COLO829 (cell line): ENCODE measurements around the gene SMIM3.
"Not testable (repeated sequence)": the region's sequence is repeated elsewhere in the genome, so short reads cannot be mapped to it uniquely, and the experiment has no call there.

Experiments
- DNase-seq: peaks from one replicate; pipeline ENCODE4 v3.0.0; 2012; ENCODE audit warnings: low spot score

SMIM3 gene

DNA sequence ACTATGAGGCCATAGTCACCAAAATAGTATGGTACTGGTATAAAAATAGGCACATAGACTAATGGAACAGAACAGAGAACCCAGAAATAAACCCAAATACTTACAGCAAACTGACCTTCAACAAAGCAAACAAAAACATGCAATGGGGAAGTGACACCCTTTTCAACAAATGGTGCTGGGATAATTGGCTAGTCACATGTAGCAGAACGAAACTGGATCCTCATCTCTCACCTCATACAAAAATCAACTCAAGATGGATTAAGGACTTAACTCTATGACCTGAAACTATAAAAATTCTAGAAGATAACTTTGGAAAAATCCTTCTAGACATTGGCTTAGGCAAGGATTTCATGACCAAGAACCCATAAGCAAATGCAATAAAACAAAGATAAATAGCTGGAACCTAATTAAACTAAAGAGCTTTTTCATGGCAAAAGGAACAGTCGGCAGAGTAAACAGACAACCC, 14.9 kb downstream of the SMIM3 start:
- not testable (repeated sequence) for DNase-seq

DNA sequence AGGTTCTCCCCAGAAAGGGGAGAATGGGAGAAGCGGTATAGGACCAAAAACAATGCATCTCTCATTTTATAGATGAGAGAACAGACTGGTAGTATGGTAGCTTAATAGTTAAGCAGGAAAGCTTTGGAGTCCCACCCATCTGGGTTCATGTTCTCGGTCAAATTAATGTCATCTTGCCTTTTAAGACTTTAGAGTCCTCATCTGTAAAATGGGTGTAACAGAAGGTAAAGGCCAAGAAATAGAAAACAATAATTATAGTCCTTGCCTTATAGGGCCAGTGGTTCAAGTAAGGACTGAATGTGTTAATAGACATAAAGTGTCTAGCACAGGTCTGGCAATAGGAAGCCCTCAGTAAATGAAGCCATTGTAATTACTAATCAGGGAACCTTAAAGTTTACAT, 16.4 kb downstream of the SMIM3 start:
- DNase-seq, result no peak

DNA sequence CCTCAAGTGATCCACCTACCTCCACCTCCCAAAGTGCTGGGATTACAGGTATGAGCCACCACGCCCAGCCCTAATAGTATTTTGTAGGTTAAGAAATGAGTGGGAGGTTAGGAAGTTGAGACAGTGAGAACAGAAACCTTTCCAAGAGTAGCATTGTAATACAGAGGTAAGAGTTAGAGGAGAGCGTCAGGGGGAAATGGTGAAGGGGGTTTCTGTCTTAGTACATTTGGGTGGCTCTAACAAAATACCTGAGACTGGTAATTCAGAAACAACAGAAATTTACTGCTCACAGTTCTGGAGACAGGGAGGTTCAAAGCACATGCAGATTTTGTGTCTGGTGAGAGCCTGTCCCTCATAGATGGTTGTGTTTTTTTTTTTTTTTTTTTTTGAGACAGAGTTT, 18.8 kb downstream of the SMIM3 start:
- DNase-seq, result no peak

DNA sequence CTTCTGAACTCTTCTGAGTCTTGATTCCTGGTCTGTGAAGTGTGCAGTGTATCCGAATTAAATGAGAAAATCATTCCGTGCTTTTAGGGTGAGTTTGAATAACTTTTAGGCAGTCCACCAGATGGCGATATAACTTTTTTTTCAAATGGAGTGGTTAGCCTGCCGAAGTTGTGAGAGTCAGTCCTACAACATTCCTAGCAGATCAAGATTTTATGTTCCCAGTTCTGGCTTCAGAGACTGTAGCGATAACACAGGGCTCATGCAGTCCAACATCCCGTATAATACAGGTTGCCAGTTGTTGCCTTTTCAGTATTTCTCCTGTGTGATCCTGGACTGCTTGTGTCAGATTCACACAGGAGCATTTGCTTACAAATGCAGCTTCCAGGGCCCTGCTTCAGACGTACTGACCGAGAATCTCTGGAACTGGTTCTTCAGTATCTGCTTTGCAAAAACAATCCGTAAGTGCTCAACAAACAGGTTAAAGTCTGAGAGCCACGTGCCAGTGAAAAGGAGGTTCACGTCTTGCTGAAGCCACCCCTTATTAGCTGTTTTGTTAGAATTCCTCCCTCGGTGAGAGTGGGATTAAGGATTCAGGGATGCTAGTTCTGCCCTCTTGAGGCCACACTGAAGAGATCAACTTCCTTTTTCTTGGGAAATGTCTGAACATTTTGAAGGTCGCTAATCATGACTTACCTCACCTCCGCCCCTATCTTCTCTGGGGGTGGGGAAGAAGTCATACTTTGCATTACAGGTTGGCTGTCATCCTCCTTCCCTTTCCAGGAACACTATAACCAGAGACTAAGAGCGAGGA, 22.8 kb downstream of the SMIM3 start:
- DNase-seq, result peak; percentile 52

DNA sequence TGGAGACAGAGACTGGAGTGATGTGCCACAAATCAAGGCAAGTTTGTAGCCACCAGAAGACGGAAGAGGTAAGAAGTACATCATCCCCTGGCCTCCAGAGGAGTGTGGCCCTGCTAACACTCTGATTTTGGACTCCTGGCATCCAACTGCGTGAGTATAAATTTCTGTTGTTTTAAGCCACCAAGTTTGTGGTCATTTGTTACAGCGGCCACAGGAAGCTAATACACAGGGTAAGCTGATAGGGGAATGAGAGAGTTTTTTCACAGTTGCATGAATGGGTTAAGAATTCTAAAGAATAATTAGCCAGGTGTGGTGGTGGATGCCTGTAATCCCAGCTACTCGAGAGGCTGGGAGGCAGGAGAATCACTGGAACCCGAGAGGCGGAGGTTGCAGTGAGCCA, 25.8 kb downstream of the SMIM3 start:
- no peak for DNase-seq

DNA sequence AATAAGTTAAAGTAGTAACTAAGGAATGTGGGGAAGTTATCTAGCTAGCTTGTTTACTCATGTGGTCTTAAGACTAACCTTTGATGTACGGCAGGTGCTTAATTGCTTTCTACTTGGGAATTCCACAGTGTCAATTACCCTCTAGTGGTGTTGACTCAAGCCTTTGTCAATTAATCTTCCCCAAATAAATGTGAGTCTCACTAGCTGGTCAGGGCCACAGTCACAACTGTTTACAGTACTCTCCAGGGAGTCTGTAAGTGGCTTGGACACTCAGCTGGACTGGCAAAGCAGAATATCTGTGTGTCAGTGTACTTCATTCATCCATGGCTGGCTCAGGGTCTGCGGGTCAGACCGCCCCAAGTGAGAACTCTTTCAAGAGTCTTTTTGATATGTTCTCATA, 30.8 kb downstream of the SMIM3 start:
- DNase-seq, result no peak

DNA sequence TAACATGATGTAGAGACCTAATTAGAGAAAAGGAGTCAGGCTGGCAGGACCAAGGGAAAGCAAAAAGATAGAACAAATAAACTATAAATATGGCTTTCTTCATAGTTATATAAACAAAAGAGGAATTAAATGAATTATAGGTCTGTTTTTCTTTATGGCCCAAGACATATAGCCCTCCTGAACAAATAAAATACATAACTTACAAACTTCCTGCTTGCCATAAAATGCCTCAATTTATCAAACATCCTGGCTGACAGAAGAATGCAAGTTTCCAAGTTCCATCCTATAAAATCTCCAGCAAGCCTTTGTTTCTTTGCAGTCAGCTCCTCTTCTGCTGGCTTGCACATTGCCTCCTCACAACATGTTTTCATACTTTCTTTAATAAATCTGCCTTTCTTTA, 36.5 kb downstream of the SMIM3 start:
- DNase-seq, result no peak

DNA sequence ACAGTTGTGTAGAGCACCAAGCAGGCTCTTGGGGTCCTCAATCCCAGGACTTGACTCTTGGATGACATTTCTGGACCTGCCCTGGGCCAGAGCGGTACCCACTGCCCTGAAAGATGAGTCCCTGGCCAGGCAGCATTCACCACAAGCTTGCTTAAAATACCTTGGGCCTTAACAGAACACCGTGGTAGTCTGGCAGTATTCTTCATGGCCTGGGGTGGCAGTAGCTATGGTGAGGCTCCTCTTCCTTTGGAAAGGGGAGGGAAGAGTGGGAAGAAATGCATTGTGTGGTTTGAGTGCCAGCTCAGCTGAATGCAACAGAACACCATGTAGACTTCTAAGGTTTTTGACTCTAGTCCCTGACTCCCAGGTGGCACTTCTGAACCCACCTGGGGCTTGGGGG, 38.4 kb downstream of the SMIM3 start:
- no peak for DNase-seq

DNA sequence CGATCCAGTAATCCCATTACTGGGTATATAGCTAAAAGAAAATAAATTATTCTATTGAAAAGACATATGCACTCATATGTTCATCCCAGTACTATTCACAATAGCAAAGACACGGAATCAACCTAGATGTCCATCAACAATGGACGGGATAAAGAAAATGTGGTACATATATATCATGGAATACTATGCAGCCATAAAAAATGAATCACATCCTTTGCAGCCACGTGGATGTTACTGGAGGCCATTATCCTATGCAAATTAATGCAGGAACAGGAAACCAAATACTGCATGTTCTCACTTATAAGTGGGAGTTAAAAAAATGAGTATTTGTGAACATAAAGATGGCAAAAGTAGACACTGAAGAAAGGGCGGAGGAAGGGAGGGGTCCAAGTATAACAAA, 51.2 kb downstream of the SMIM3 start:
- no peak for DNase-seq

DNA sequence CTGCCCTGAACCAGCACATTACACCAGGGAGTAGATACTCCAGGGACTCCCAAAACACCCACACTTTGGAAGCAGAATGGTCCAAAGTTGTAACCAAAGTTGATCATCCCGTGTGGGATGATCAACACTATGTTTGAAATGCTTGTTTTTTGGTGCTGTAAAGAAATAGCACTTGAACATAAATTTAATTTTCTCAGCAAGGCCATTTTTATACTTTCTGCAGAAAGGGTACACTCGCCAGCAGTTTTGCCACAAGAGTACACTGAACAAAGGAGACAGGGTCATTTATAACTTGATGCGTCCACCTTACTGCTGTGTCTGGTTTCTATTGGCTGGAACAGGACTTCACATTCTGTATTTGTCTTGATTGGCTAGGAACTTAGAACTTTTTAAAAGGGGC, 53.3 kb downstream of the SMIM3 start:
- not testable (repeated sequence) for DNase-seq

DNA sequence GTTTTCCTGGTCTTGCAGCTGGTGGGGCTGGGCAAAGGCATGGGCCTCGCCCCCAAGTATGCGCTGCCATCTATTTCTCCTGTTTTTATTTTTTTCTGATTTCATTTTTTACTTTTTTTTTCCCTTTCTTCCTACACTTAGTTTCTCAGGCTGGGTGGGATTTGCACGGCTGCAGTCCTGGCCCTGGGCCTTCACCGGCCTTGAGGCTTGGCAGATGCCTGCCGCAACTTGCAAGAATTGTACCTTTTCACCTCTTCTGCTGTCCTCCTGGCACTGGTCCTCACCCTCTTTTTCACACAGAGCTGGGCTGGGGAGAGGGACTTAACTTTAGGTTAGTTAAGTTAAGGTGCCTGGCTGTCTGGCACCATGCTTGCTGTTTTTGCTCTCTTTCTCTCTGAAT, 57.5 kb downstream of the SMIM3 start:
- DNase-seq, result no peak

DNA sequence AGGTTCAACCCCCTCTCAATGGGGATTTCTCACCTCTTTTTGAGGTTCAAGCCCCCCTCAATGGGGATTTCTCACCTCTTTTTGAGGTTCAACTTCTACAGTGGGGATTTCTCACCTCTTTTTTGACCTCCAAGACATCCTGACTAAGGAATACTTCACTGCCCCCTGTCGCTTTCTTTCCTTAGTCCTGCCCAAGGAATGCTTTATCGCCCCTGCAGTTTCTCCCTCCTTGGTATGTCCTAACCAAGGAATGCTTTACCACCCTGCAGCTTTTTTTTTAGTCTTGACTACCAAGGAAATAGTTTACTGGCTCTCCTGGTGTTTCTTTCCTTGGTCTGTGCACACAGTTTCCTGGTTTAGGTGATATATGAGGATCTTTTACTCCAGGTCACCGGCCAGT, 58.1 kb downstream of the SMIM3 start:
- no peak for DNase-seq

DNA sequence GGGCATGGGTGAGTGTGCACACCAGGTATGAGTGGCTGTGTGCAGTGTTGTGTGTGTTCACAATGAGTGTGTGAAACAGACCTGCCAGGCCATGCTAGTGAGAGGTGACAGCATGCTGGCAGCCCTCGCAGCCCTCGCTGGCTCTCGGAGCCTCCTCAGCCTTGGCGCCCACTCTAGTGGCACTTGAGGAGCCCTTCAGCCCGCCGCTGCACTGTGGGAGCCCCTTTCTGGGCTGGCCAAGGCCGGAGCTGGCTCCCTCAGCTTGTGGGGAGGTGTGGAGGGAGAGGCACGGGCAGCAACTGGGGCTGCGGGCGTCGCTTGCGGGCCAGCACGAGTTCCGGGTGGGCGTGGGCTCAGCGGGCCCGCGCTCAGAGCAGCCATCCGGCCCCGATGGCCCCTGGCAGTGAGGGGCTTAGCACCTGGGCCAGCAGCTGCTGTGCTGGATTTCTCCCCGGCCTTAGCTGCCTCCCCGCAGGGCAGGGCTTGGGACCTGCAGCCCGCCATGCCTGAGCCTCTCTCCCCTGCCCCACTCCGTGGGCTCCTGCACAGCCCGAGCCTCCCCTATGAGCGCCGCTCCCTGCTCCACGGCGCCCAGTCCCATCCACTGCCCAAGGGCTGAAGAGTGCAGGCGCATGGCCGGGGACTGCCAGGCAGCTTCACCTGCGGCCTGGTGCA, 66.8 kb downstream of the SMIM3 start:
- not testable (repeated sequence) for DNase-seq

DNA sequence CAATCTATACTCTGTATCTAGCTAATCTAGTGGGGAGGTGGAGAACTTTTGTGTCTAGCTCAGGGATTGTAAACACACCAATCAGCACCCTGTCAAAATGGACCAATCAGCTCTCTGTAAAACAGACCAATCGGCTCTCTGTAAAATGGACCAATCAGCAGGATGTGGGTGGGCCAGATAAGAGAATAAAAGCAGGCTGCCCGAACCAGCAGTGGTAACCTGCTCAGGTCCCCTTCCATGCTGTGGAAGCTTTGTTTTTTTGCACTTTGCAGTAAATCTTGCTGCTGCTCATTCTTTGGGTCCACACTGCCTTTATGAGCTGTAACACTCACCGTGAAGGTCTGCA, 67.7 kb downstream of the SMIM3 start, which contains the start of gene IRGM:
IRGM (plus strand) TSS at position 214 of the 346 bp plus-strand sequence. CDS start 1,603 bp downstream, outside the sequence.
- not testable (repeated sequence) for DNase-seq
